Mesodermal cell (in vitro differentiated cells): ENCODE data around the gene RHEX.

ENCODE experiments used
- H3K27ac ChIP-seq: 2 replicates; pipeline ENCODE4 v1.7.0; 2013; ENCODE audit warnings: mild to moderate bottlenecking, low read depth, low read length, moderate library complexity; ENCODE audit not compliant: severe bottlenecking
- H3K36me3 ChIP-seq: 2 replicates; pipeline ENCODE4 v1.7.1; 2013; ENCODE audit warnings: mild to moderate bottlenecking, low read length, moderate library complexity; ENCODE audit not compliant: control insufficient read depth, insufficient read depth
- H3K4me1 ChIP-seq: one replicate; pipeline ENCODE4 v1.7.1; 2013; ENCODE audit warnings: mild to moderate bottlenecking, low read length; ENCODE audit not compliant: insufficient read depth, control insufficient read depth, poor library complexity, severe bottlenecking
- H3K4me3 ChIP-seq: 2 replicates; pipeline ENCODE4 v1.7.0; 2013; ENCODE audit warnings: low read length, control low read depth, mild to moderate bottlenecking; ENCODE audit not compliant: insufficient read depth, poor library complexity, severe bottlenecking; ENCODE audit errors: extremely low read depth
- H3K9me3 ChIP-seq: 2 replicates; pipeline ENCODE4 v1.7.1; 2013; ENCODE audit warnings: mild to moderate bottlenecking, low read length, moderate library complexity; ENCODE audit not compliant: control insufficient read depth
- WGBS, 2 experiments: methylation state at CpG; one replicate each; pipeline ENCODE4 v1.1.5; 2013; ENCODE audit warnings: missing lambda C conversion rate in 2 of 2; ENCODE audit not compliant: insufficient coverage in 2 of 2; 5-methylcytosine and 5-hydroxymethylcytosine counted together

The RHEX gene

DNA sequence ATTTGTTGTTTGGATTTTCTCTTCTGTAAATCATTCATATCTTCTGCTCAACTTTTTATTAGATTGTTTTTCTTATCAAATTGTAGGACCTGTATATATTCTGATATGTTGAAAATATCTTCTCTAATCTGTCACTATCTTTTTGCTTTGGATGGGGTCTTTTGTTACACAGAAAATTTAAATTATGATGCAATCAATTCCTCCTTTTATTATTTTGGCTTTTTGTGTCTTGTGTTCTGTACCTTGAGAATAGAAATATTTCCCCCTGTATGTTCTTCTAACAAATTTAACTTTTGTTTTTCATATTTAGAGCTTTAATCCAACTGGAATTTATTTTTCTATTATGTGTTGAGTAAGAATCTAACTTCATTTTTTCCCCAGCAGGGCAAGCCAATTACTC, 67.4 kb downstream of the RHEX start:
- H3K27ac ChIP-seq, result no peak overlapping the region
- H3K4me1 ChIP-seq, result peaks cover 3% of the 10 kb centered on the region
- no peaks in the 10 kb centered on the region for H3K9me3 ChIP-seq
- no peaks in the 10 kb centered on the region for H3K36me3 ChIP-seq
- no peak overlapping the region for H3K4me3 ChIP-seq

DNA sequence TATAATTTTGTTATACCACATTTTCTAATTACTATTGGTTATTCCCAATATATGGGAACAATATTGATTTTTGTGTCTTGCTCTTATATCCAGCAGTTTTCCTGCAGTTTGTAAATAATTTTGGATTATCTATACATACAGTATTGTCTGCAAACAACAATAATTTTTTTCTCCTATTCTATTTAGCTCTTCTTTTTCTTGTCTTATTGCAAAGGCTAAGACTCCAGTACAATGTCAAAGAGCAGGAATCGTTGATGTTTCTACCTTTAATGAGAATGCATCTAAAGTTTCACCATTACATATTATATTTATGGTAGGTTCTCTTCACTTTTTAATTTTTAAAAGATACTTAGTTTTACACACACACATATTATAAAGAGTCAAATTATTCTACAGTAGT, 68.3 kb downstream of the RHEX start:
- no CpG with 5 or more reads among the region's 1 CpG for WGBS, 2 experiments
- Histone ChIP-seq H3K36me3 (no peaks in the 10 kb centered on the region), H3K4me3 (no peak overlapping the region), H3K4me1 (peaks cover 3% of the 10 kb centered on the region), H3K9me3 (no peaks in the 10 kb centered on the region), H3K27ac (no peak overlapping the region)

DNA sequence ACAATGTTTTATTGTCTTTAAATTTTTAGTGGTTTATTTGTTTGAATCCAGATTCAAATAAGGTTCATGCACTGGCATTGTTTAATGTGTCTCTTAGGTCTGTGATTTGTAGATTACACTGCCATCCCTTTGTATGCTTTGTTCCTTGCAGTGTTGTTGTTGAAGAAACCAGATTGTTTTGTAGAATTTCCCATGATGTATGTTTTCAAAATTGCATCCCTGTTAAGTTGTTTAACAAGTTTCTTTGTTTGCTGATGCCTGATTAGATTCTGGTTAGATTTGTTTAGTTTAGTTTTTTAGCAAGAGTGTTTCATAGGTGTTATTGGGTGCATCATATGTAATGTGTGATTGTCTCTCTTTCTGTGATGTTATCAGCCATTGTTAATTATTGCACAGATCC, 69.7 kb downstream of the RHEX start:
- no peak overlapping the region for H3K4me3 ChIP-seq
- H3K9me3 ChIP-seq, result no peaks in the 10 kb centered on the region
- H3K36me3 ChIP-seq, result no peaks in the 10 kb centered on the region
- no peak overlapping the region for H3K27ac ChIP-seq
- H3K4me1 ChIP-seq, result no peaks in the 10 kb centered on the region

DNA sequence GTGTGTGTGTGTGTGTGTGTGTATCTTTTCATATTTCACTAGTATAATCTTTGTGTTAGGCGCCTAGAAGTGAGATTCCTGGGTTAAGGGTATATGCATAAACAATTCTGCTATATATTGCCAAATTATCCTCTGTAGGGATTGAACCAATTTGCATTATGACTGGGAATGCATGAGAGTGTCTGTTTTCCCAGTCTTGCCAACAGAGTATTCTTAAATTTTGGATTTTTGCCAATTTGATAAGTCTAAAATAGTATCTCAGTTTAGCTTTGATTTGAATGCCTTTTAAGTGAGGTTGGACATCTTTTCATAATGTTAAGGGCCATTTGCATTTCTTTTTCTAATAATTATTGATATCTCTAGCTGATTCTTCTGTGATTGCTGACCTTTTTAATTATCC, 72.4 kb downstream of the RHEX start:
- Histone ChIP-seq H3K4me3 (no peak overlapping the region), H3K27ac (no peak overlapping the region), H3K9me3 (no peaks in the 10 kb centered on the region), H3K4me1 (no peaks in the 10 kb centered on the region), H3K36me3 (no peaks in the 10 kb centered on the region)
- no CpG with 5 or more reads among the region's 1 CpG for WGBS, 2 experiments

DNA sequence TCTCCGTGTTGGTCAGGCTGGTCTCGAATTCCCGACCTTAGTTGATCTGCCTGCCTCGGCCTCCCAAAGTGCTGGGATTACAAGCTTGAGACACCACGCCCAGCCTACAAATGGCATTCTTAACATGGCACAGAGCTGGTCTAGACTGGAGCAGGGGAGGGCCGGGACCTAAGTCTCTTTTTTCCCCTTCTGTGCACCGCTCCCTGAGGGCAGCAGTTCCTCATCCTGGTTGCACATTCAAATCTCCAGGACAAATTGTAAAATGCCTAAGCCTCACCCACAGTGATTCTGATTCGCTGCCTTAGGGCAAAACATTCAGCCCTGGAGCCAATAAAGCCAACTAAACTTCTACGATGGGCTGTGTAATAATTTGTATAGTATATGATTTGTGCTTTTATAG, 74.4 kb downstream of the RHEX start:
- no peaks in the 10 kb centered on the region for H3K4me1 ChIP-seq
- H3K27ac ChIP-seq, result no peak overlapping the region
- H3K9me3 ChIP-seq, result no peaks in the 10 kb centered on the region
- H3K4me3 ChIP-seq, result no peak overlapping the region
- 90 to 92% methylated on average over 4 to 8 of the region's 9 CpGs for WGBS, 2 experiments
- no peaks in the 10 kb centered on the region for H3K36me3 ChIP-seq

DNA sequence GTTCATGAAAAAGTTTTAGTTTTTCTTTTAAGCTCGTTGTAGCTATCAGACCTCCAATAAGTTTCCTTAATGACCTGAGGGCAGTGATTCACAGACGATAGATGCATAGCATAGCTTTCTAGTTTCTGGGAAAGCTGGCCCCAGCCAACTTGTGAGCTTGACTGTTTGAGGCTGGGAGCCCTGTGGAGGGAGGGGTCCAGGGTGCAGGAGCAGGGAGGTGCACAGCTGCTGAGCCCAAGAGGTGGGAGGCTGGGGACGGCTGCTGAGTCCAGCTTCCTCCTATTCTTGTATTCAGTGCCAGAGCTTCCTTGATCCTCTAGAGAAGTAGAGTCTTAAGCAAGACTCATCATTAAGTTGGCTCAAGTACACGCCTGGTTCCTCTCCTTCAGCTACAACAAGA, 75.2 kb downstream of the RHEX start:
- Histone ChIP-seq H3K9me3 (no peaks in the 10 kb centered on the region), H3K36me3 (no peaks in the 10 kb centered on the region), H3K4me1 (no peaks in the 10 kb centered on the region), H3K4me3 (no peak overlapping the region), H3K27ac (no peak overlapping the region)
- 100% methylated on average over 2 to 4 of the region's 4 CpGs for WGBS, 2 experiments

DNA sequence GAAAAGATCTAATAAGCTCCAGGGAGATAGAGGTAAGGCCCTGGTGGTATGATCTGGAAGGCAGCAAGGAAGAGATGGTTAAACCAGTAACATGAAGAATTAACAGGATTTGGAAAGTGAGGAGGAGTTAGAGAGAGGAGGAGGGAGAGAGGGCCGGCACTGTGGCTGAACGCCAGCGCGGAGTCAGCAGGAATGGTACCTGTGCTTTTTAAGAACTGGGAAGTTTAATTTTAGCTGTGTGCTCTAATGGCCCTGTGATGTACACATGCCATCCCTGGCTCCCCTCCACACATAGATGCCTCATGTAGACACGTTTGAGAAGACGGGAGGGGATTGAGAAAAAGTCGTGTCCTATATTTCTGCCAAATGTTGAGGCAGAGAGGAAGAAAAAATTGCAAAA, 78.1 kb downstream of the RHEX start:
- Histone ChIP-seq H3K27ac (no peak overlapping the region), H3K4me1 (no peaks in the 10 kb centered on the region), H3K36me3 (no peaks in the 10 kb centered on the region), H3K9me3 (no peaks in the 10 kb centered on the region), H3K4me3 (no peak overlapping the region)
- WGBS, 2 experiments, result 87 to 92% methylated on average over 3 to 7 of the region's 7 CpGs

DNA sequence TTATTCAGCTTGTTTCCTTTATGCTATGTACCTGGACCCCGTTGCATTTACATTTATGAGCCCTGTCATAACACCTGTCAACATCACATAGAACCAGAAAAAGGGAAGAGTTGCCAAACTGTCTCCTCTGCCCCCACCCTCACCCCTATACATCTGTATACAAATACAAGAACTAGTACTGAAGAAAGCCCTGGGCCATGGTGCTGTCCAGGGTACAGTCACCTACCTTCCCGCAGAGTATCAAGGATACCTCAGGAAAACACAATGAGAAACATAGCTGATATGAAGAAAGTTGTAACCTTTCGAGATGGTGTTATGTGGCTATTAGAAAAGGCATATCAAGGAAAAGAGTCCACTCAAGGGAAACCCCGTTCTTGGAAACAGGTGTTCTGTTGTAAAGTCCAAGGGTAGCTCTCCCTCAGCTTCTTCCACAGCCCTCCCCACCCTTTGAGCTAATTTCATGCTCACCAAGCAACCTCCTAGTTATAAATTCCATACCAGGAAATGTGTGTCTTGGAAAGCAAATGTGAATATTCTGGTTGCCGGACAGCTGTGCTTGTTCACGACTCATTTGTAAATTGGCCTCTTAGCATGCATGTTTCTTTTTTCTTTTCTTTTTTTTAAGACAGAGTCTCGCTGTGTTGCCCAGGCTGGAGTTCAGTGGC, 80.9 kb downstream of the RHEX start:
- Histone ChIP-seq H3K27ac (no peak overlapping the region), H3K9me3 (no peaks in the 10 kb centered on the region), H3K4me3 (no peak overlapping the region), H3K36me3 (no peaks in the 10 kb centered on the region), H3K4me1 (no peaks in the 10 kb centered on the region)
- WGBS, 2 experiments, result 95% methylated on average over 2 to 4 of the region's 7 CpGs

DNA sequence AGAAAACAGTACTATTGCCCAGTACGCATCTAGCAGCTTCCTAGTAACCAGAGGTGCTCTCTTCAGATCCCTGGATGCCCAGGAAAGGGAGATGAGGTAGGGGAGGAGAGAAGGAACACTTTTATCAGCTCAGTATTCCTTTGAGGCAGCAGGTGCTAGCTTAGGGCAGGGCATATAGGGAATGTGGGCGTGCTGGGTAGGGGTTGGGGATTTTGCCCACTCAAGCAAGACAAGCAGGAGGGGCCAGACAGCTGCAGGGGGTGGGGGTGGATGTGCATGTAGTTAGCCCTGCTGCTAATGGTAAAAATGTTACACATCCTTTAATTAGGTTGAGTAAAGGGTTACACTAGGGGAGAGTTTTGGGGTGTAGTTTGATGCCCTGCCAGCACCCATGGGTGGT, 82.3 kb downstream of the RHEX start:
- Histone ChIP-seq H3K4me1 (no peaks in the 10 kb centered on the region), H3K9me3 (no peaks in the 10 kb centered on the region), H3K4me3 (no peak overlapping the region), H3K36me3 (no peaks in the 10 kb centered on the region), H3K27ac (no peak overlapping the region)
- 79 to 100% methylated on average over 2 of the region's 2 CpGs for WGBS, 2 experiments

DNA sequence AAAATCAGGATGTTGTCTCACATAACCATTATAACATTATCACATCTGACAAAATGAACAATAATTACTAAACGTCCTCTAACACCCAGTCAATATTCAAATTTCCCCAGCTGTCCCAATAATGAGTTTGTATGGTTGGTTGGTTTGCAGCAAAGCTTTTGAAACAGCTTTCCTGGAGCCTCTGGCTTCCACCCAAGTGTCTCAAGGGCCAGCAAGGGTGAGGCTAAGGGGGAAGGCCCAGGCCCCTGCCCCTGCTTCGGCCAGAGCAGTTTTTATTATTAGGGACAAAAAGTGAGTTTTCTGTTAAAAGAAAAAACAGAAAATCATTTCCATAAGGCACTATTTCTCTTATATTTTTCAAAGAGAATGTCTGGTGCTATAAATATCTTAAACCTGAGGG, 83.3 kb downstream of the RHEX start:
- Histone ChIP-seq H3K4me1 (no peaks in the 10 kb centered on the region), H3K27ac (no peak overlapping the region), H3K4me3 (no peak overlapping the region), H3K36me3 (no peaks in the 10 kb centered on the region), H3K9me3 (no peaks in the 10 kb centered on the region)
- WGBS, 2 experiments, result no CpG with 5 or more reads among the region's 2 CpGs

DNA sequence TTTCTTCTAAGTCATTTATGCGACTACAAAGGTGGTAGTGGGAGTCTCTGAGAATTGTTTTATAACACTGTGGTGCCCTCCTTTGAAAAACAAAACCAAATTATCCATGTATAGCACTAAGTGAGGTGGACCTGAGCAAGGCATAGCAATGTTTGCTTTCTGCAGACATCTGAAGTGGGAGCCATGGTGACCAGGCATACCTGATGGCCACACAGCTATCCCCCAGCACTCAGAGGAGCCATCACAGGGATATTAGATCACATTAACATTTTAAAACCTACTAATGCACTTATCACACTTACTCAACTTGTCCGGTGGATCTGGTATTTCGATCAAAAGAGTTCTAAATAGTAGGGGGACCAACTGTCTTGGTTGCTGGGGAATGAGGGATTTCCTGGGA, 89.0 kb downstream of the RHEX start:
- H3K4me1 ChIP-seq, result no peaks in the 10 kb centered on the region
- 76% methylated on average over 2 of the region's 3 CpGs; no CpG with 5 or more reads in 1 of the 2 experiments for WGBS, 2 experiments

More for the DNA sequence above, 89.0 kb downstream of the RHEX start:
- H3K27ac ChIP-seq, result no peak overlapping the region
- H3K4me3 ChIP-seq, result no peak overlapping the region
- H3K36me3 ChIP-seq, result no peaks in the 10 kb centered on the region
- H3K9me3 ChIP-seq, result no peaks in the 10 kb centered on the region
